Measurements from ENCODE around the gene PDRG1. TPM values are rescaled to one million over a fixed set of nuclear protein-coding genes. Genes with fewer than 3 reads are reported as not detected.

PDRG1 gene
- total RNA-seq, 1 experiment from 2014 or later: 48.2 TPM

GRCh38 chr20:31903627-31904386, 48.0 kb downstream of the PDRG1 start:
- CTCF ChIA-PET: no interaction called here
- no TSS peak for BruUV-seq (replicated peaks)
- Histone ChIP-seq H3K27ac (ENCODE audit: low read length) (no peak overlapping the region), H3K9me3 (ENCODE audit: control insufficient read depth, insufficient read depth, low read depth, low read length) (no peaks in the 10 kb centered on the region), H3K27me3 (ENCODE audit: control insufficient read depth, insufficient read depth, low read length) (no peaks in the 10 kb centered on the region), H3K4me3 (ENCODE audit: low read depth in 2 of 2, low read length in 2 of 2) (no peak overlapping the region), H3K36me3 (ENCODE audit: control insufficient read depth, insufficient read depth, low read length) (no peaks in the 10 kb centered on the region), H3K4me1 (ENCODE audit: control insufficient read depth, insufficient read depth, low read length) (no peaks in the 10 kb centered on the region)
- in situ Hi-C loops (cut with HindIII; ENCODE audit: low pct_unique_long_range_greater_than_20kb, low sequenced_read_pairs): no loop called here
- intact Hi-C loops (cut with micrococcal nuclease; ENCODE audit: unreplicated experiment): no loop called here
- TF ChIP-seq REST (IDR thresholded peaks at IDR 0.05; ENCODE audit: insufficient read depth in 1 of 2, low read depth in 2 of 2, low read length in 1 of 2) (no peak), CTCF (IDR thresholded peaks at IDR 0.05) (no peak), POLR2AphosphoS5 (IDR thresholded peaks at IDR 0.05; ENCODE audit: low read depth, low read length) (no peak), SIN3A (IDR thresholded peaks at IDR 0.05; ENCODE audit: borderline replicate concordance, insufficient read depth, low read depth, low read length) (no peak), TCF7L2 (IDR thresholded peaks at IDR 0.05; ENCODE audit: low read depth, low read length) (no peak)
- DNase-seq (ENCODE audit: low read depth, low spot score) (no peak), ATAC-seq (no peak)
- POLR2A ChIA-PET: no interaction called here

GRCh38 chr20:31901615-31902014, 50.2 kb downstream of the PDRG1 start:
- Histone ChIP-seq H3K27me3 (ENCODE audit: control insufficient read depth, insufficient read depth, low read length) (no peaks in the 10 kb centered on the region), H3K4me3 (ENCODE audit: low read depth in 2 of 2, low read length in 2 of 2) (no peak overlapping the region), H3K36me3 (ENCODE audit: control insufficient read depth, insufficient read depth, low read length) (no peaks in the 10 kb centered on the region), H3K9me3 (ENCODE audit: control insufficient read depth, insufficient read depth, low read depth, low read length) (no peaks in the 10 kb centered on the region), H3K27ac (ENCODE audit: low read length) (no peak overlapping the region), H3K4me1 (ENCODE audit: control insufficient read depth, insufficient read depth, low read length) (no peaks in the 10 kb centered on the region)
- ChIA-PET POLR2A (no interaction called here), CTCF (no interaction called here)
- TF ChIP-seq SIN3A (IDR thresholded peaks at IDR 0.05; ENCODE audit: borderline replicate concordance, insufficient read depth, low read depth, low read length) (no peak), POLR2AphosphoS5 (IDR thresholded peaks at IDR 0.05; ENCODE audit: low read depth, low read length) (no peak), REST (IDR thresholded peaks at IDR 0.05; ENCODE audit: insufficient read depth in 1 of 2, low read depth in 2 of 2, low read length in 1 of 2) (no peak), TCF7L2 (IDR thresholded peaks at IDR 0.05; ENCODE audit: low read depth, low read length) (no peak), CTCF (IDR thresholded peaks at IDR 0.05) (no peak)
- ATAC-seq: no peak
- in situ Hi-C loops (cut with HindIII; ENCODE audit: low pct_unique_long_range_greater_than_20kb, low sequenced_read_pairs) (no loop called here), intact Hi-C loops (cut with micrococcal nuclease; ENCODE audit: unreplicated experiment) (no loop called here)
- no peak for DNase-seq (ENCODE audit: low read depth, low spot score)
- no TSS peak for BruUV-seq (replicated peaks)
